ENCODE results near the gene CHAT. TPM values are rescaled to one million over a fixed set of nuclear protein-coding genes. Genes with fewer than 3 reads are reported as not detected.

The CHAT gene
- total RNA-seq, 1 experiment from 2014 or later: not detected

DNA sequence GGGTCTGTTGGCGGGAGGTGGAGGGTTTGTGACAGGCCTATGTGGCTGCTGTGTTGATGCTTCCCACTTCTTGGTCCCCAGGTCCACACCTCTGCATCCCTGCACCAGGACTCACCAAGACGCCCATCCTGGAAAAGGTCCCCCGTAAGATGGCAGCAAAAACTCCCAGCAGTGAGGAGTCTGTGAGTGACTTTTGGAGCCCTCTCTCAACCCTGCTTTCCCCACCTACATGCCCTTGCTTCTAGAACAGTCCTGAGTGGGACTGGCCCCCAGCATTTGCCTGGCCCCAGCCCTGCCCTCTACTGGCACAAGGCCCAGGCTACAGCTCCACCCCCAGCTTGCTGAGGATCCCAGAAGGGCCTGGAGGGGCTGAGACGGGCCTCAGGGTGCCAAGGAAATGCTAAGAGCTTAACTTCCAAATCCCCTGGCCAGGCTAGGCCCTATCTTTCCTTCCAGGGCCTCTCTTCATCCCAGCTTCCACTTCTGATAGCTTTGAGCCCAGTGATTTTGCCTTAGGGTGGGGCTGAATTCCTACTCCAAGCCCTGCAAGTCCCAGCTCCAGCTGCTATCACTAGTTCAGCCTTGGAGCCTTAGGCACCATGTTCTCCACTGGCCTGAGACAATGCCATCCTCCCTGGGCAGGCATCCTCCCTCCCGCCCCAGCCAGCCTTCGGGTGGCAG is 2.7 kb downstream of the CHAT start:
- H2BK12ac ChIP-seq (ENCODE audit: insufficient read length, low read depth, low read length): no peak overlapping the region
- H4K5ac ChIP-seq (ENCODE audit: insufficient read length, low read depth, low read length): no peak overlapping the region
- no peak overlapping the region for H3K23ac ChIP-seq (ENCODE audit: insufficient read length, low read depth, low read length)
- no peak overlapping the region for H3K27ac ChIP-seq (ENCODE audit: insufficient read length, low read depth, low read length)
- Mint-ChIP-seq H3K4me1 (peaks cover 19 to 37% of the 10 kb centered on the region in 2 experiments), H3K27ac (no peak overlapping the region), H3K9me3 (peaks cover 0 to 7% of the 10 kb centered on the region in 2 experiments; a peak in 3 of 5 replicates), H3K4me3 (no peak overlapping the region), H3K36me3 (ENCODE audit: insufficient read depth in 1 of 3, low read depth in 3 of 3) (no peaks in the 10 kb centered on the region; a peak in 1 of 7 replicates), H3K27me3 (ENCODE audit: low read depth) (peaks cover 93% of the 10 kb centered on the region)
- H3K4me1 ChIP-seq (ENCODE audit: insufficient read depth, low read length): no peaks in the 10 kb centered on the region; the same call in 1 of the 2 replicates
- peaks cover 53% of the 10 kb centered on the region for H3K27me3 ChIP-seq (ENCODE audit: insufficient read depth, low read length)
- no peak overlapping the region for H3K4ac ChIP-seq (ENCODE audit: low read depth, low read length)
- no peaks in the 10 kb centered on the region for H3K9me3 ChIP-seq (ENCODE audit: control insufficient read depth, low read depth, low read length)
- no peak overlapping the region for H4K8ac ChIP-seq (replicated peaks; ENCODE audit: insufficient read length, low read depth, low read length)
- H4K91ac ChIP-seq (ENCODE audit: insufficient read length, low read depth, low read length): no peak overlapping the region
- no peak overlapping the region for H2BK120ac ChIP-seq (ENCODE audit: low read depth, low read length, poor library complexity, severe bottlenecking)
- no peaks in the 10 kb centered on the region for H3K79me1 ChIP-seq (ENCODE audit: insufficient read depth, low read depth, low read length, poor library complexity, severe bottlenecking)
- no peak overlapping the region for H2AK5ac ChIP-seq (ENCODE audit: insufficient read length, low read length)
- H3K18ac ChIP-seq (ENCODE audit: insufficient read length, low read depth, low read length): no peak overlapping the region
- H3K4me2 ChIP-seq (ENCODE audit: insufficient read depth, insufficient read length, low read length): no peak overlapping the region
- no peak overlapping the region for H2BK5ac ChIP-seq (ENCODE audit: insufficient read length, low read length)
- H2BK15ac ChIP-seq (ENCODE audit: low read depth, low read length): no peak overlapping the region
- no peak overlapping the region for H3K14ac ChIP-seq (ENCODE audit: insufficient read depth, low read length)
- no CpG with 5 or more reads among the region's 6 CpGs for WGBS (ENCODE audit: extremely low coverage, insufficient read length, low lambda C conversion rate)
- no peak overlapping the region for H3K9ac ChIP-seq (ENCODE audit: extremely low read depth, insufficient read length, low read length)
- H3K56ac ChIP-seq (ENCODE audit: insufficient read length, low read depth, low read length): no peak overlapping the region
- TF ChIP-seq, protein P1, sequence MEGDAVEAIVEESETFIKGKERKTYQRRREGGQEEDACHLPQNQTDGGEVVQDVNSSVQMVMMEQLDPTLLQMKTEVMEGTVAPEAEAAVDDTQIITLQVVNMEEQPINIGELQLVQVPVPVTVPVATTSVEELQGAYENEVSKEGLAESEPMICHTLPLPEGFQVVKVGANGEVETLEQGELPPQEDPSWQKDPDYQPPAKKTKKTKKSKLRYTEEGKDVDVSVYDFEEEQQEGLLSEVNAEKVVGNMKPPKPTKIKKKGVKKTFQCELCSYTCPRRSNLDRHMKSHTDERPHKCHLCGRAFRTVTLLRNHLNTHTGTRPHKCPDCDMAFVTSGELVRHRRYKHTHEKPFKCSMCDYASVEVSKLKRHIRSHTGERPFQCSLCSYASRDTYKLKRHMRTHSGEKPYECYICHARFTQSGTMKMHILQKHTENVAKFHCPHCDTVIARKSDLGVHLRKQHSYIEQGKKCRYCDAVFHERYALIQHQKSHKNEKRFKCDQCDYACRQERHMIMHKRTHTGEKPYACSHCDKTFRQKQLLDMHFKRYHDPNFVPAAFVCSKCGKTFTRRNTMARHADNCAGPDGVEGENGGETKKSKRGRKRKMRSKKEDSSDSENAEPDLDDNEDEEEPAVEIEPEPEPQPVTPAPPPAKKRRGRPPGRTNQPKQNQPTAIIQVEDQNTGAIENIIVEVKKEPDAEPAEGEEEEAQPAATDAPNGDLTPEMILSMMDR (conservative IDR thresholded peaks at IDR 0.05): peak; percentile 42
- H2AFZ ChIP-seq (ENCODE audit: low read length): no peak overlapping the region
- no peaks in the 10 kb centered on the region for H3K79me2 ChIP-seq (ENCODE audit: insufficient read depth, low read length)
- peaks cover 3% of the 10 kb centered on the region for H3K23me2 ChIP-seq (ENCODE audit: insufficient read length, low read depth, low read length, poor library complexity, severe bottlenecking)
- peak; percentile 30 for DNase-seq
- no peak overlapping the region for H3T11ph ChIP-seq (ENCODE audit: low read length)
- no peak overlapping the region for H2BK20ac ChIP-seq (ENCODE audit: low read depth, low read length, poor library complexity, severe bottlenecking)
- H4K20me1 ChIP-seq (ENCODE audit: control insufficient read depth, insufficient read depth, insufficient read length): no peaks in the 10 kb centered on the region
